NT2/D1 (cell line): ENCODE data around the gene PDILT.

Experiments used
- YY1 ChIP-seq: IDR thresholded peaks from 2 replicates; pipeline ENCODE4 v1.6.1; 2011; ENCODE audit not compliant: insufficient read length, insufficient read depth
- ZNF274 ChIP-seq: IDR thresholded peaks from 2 replicates; pipeline ENCODE4 v1.6.1; 2011; ENCODE audit warnings: mild to moderate bottlenecking, low read depth, low read length

- TF ChIP-seq ZNF274 (no peak), YY1 (no peak)
Measured at GRCh38 chr16:20316715-20317114, 87.8 kb downstream of the PDILT start.
